Stimulated activated CD4-positive, alpha-beta T cell treated with anti-CD3 and anti-CD28 coated beads, Interleukin-15, amount 100 ng/mL, for 48 hours (primary cell): Measurements from ENCODE around the gene ACVR1B.

Experiments
- DNase-seq, 2 donors: peaks; one replicate each; pipeline ENCODE4 v3.0.0-alpha.2; 2020; ENCODE audit warnings: low read depth in 2 of 2

ACVR1B gene

DNA sequence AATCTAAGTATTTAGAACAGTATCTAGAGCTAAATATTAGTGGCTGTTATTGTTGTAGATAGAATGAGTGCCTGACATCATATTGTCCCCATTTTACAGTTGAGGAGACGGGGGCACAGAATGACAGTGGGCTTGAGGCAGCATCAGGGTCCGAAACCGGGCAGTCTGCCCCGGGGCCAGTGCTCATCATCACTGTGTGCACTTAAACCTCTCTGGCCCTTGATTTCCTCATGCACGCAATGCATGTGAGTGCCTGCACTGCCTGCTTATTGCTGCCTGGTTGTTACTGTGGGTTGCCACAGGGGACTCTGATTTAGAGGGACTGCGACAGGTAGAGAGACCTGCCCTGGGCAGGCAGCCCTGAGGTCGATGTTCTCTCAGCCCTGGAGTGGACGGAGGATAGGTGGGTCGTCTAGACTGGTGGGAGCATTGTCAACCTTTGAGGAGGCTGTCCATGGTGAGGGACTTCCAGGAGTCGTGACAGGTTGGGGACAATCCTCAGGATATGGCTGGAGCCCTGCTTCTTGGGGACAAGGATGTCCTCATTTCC is 34.4 kb upstream of the ACVR1B start:
- no peak for DNase-seq

DNA sequence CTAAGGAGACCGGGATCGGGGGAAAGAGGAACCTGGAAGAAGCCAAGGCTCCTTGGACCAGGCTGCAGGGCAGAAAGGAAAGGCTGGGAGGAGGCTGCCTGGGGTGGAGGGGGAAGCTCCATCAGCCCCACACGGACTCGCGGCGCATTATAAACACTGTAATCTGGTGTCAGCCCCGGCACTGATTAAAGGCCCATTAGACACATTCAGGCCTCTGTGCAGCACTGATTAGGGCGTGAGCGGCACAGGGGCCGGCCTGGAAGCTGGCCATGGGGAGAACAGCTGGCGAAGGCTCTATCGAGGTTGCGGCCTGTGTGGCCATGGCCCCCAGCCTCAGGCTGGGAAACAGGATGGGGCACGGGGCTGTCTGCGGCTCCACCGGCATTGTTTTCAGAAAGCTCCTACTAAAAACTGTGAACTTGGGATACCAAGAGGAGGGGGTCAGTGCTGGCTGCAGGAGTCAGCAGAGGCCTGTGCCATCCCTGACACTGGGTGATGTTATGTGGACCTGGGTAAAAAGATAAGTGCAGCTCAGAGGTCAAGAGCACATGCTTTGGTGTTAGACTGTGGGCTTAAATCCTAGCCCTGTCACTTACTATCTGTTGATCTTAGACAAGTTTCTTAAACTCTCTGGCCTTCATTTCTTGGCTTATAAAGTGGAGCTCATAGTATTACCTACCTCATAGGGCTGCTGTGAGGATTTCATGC is 33.6 kb upstream of the ACVR1B start:
- DNase-seq: no peak

- no peak for DNase-seq
Observed at GRCh38 chr12:51920046-51920445, 31.5 kb upstream of the ACVR1B start.

- no peak for DNase-seq
Observed at GRCh38 chr12:51921017-51921725, 30.3 kb upstream of the ACVR1B start.

DNA sequence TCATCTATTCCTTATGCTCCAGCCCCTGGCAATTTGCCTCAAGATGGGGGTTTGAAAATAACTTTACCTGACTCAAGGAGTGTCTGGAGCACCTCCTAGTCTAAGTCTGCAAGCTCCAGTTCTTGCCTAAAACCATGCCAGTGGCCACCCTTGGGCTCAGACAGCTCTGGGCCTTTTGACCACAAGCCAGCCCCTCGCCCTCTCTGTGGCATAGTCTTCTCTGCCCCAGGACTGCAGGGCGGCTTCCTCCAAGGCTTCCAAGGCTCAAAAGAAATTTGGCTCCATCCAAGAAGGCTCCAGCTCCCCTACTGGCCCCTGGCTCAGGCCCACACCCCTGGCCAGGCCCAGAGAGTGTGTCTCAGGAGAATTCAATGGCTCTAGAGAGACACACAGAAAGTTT is 29.4 kb upstream of the ACVR1B start:
- no peak for DNase-seq

- no peak for DNase-seq
Observed at GRCh38 chr12:51922762-51923505, 28.6 kb upstream of the ACVR1B start.

GRCh38 chr12:51923506-51924365 is 27.8 kb upstream of the ACVR1B start:
- peak; percentile 9 to 41 for DNase-seq

DNA sequence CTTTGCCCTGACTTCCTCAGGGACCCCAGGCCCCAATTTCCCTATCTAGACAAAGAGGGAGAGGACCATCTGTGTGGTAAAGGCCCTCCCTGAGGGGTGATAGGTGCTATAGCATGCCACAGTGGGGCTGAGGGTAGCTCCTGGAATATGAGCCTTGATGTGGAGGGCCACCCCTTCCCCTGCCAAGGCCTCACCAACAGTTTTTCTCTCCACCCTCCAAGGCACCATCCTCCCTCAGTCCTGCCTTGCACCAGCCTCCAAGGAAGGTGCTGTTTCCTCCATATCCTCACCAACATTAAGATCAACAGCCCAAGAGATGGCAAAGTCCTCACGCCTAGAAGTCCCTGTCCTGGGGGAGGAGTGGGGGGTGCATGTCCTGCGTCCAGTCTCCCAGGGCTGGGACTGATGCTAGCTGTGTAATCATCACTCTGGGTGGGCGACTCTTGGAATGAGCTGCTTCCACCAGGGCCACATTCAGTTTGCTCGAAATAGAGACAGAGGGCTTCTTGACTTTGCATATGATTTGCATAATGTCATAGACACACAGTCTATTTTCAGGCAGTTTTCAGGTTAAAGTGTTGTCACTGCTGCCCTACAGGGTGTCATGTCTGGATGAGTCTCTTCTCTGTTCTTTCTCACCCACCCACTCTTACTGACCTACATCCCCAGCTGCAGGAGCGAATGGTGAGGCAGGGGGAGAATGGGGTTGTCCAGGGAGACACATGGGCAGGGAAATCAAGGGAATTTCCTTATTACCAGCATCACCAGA is 26.8 kb upstream of the ACVR1B start:
- DNase-seq: no peak

GRCh38 chr12:51925346-51926063 is 26.0 kb upstream of the ACVR1B start:
- no peak for DNase-seq

DNA sequence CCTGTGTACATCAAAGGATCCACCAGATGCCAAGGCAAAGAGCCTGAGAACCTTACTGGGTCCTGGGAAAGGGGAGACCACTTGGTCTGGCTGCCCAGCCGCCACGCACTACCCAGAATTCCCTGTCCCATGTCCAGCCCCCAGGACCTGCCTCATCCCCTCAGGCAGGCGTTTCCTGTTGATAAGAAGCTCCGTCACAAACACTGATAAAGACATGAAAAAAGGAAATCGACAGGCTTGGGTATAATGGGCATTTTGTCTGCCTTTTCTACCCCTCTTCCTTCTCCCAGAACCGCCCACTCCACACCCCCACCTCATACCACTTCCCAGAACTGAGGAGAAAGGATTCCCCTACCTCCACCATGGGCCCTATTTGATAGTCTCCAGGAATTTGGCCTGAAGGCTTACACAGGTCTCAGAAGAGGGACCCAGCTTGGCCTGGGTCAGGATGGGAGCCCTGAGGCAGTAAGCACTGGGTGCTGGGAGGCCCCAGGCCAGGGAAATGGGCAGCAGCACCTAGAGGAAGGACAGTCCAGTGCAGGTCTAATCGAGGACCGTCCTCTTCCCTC is 25.4 kb upstream of the ACVR1B start:
- DNase-seq: no peak

DNA sequence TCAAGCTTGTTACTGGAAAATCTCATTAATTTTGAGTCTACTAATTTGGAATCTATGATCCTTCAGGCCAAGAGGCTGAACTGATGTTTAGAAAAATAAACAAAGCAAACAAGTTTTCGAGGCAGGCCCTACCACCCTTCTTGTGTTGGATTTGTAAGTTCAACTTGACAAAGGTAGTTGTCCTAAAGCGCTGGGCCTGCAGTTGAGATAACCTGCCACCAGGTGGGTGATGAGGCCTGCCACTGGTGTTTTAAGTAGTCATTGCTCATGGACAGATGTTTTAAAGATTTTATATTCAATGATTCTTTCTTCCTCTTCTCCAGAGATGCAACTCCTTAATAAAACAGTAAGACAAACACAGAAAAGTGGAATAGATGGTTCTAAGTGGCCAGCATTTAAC is 24.8 kb upstream of the ACVR1B start:
- DNase-seq: peak; percentile 33 to 54

GRCh38 chr12:51932218-51933076 is 19.1 kb upstream of the ACVR1B start:
- no peak for DNase-seq

- no peak for DNase-seq
Observed at GRCh38 chr12:51934080-51934479, 17.4 kb upstream of the ACVR1B start.

DNA sequence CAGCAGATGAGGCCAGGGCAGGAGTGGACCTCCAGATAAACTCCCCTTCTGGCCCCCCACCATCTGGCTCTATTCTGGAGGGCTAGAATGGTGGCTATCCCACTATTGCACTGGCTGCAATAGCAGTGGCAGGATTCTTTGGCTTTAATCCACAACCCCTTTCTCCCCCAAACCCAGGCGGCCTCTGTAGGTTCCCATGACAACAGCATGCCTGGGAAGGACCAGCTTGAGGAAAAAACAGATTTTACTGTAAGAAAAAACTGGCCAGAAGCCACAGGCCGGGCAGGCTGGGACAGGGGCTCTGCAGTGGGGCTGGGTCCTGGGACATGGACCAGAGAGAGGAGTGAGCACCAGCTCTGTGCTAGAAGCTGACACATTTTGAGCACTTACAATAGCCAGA is 13.6 kb upstream of the ACVR1B start:
- no peak for DNase-seq

DNA sequence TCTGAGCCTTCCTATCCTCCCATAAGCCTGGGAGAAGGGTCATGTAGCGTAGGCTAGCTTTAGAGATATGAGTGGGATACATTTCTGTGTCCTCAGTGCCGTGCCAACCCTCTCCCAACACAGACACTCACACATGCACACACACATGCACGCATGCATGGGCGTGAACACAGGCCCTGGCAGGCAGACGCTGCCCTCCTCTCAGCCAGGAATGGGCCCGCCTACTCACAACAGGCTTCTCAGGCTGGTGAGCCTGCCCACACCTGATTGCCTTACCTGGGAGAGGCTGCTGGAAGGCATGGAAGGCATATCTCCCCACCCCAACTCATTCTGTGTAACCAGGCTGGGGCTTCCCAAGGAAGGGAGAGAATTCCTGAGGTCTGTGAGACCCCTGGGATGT is 12.8 kb upstream of the ACVR1B start:
- no peak for DNase-seq

DNA sequence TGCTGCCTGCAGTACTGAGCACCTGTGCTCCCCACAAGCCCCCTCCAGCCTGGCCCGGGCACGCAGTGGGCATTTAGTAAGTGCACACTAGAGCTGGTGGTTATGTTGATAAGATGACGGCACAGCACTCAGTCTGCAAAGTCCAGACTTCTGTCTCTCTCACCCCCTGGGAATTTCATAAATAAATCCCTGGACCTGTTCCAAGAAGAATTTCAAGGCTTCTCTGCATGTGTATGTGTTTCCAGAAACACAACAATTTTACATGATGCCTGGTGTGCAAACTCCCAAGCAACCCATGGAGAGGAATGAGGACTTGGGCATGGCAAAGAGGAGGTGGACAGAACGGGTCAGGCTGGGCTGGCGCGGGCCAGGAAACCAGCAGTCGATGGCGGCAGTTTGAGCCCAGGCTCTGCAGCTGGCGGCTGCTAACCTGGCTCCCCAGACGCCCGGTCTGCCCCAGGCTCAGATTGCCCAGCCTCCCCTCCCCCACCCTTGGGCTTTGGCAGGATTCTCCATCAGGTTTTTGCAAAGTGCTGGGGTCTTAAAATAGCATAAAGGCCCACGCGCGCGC is 10.4 kb upstream of the ACVR1B start:
- no peak for DNase-seq

DNA sequence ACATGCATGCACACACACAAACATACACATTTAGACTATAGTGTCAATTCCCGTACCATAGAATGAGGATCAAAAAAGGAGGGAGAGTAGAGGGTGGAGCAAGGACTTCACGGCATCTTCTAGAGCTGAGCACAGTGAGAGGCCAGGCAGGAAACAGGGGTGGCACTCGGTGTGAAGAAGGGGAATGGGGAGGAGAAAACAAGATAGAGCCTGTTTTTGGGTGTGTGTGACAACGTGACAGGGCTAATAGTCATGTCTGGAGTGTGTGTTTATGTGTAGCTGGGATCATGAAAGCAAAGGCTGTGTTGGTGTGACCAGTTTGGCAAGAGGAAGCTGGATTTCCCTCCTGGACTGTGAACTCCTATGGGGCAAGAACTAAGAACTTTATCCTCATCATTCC is 9.9 kb upstream of the ACVR1B start:
- DNase-seq: no peak

- no peak for DNase-seq
Observed at GRCh38 chr12:51942056-51942455, 9.4 kb upstream of the ACVR1B start.
